Kasumi-1 (cell line): ENCODE results near the gene AKAP1.

Experiments used
- DNase-seq, 2 experiments: peaks; one replicate each; lab custom pipeline; 2025; lab: John Stamatoyannopoulos, UW

The AKAP1 gene

DNA sequence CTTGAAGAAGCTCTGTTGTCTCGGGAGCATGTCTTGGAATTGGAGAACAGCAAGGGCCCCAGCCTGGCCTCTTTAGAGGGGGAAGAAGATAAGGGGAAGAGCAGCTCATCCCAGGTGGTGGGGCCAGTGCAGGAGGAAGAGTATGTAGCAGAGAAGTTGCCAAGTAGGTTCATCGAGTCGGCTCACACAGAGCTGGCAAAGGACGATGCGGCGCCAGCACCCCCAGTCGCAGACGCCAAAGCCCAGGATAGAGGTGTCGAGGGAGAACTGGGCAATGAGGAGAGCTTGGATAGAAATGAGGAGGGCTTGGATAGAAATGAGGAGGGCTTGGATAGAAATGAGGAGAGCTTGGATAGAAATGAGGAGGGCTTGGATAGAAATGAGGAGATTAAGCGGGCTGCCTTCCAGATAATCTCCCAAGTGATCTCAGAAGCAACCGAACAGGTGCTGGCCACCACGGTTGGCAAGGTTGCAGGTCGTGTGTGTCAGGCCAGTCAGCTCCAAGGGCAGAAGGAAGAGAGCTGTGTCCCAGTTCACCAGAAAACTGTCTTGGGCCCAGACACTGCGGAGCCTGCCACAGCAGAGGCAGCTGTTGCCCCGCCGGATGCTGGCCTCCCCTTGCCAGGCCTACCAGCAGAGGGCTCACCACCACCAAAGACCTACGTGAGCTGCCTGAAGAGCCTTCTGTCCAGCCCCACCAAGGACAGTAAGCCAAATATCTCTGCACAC, 21.2 kb downstream of the AKAP1 start:
- peak in 1 of 2 experiments; percentile 7 for DNase-seq

DNA sequence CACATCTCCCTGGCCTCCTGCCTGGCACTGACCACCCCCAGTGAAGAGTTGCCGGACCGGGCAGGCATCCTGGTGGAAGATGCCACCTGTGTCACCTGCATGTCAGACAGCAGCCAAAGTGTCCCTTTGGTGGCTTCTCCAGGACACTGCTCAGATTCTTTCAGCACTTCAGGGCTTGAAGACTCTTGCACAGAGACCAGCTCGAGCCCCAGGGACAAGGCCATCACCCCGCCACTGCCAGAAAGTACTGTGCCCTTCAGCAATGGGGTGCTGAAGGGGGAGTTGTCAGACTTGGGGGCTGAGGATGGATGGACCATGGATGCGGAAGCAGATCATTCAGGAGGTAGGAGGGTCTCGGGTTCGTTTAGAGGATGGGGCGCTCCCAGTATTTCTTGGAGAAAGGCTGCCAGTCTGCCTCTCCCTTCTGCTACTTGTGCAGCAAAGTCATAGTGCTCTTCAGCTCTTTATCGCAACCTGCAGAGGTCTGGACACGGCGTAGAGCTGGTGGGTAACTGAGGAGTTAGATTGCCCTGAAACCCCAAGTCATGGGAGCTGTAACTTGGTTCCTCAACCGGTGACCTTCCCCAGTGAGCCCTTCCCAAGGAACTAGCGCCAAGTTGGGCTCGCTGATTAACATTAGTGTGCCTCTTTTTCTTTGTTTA, 21.9 kb downstream of the AKAP1 start:
- no peak for DNase-seq

DNA sequence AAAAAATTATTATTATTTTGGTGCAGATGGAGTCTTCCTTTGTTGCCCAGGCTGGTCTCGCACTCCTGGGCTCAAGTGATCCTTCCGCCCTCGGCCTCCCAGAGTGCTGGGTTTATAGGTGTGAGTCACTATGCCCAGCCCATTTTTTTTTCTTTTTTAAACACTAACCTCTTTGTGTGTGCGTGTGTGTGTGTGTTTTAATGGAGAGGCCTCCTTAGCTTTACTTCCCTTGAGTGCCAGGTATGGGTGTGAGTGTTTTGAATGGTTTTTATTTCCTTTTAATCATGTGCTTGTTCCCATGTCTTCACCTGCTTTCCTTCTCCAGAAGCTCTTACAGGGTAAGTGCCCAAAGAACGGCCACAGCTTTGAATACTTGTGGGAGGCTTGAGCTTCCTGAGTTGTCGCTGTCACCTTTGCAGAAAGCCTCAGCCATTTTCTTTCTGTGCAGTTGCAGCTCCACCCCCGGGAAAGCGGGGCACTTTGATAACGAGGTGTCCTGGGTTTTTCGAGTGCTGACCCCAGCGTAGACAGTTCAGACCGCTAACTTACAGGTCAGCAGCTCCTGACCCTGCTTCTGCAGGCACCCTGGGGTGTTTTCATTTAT, 22.6 kb downstream of the AKAP1 start:
- DNase-seq: no peak

DNA sequence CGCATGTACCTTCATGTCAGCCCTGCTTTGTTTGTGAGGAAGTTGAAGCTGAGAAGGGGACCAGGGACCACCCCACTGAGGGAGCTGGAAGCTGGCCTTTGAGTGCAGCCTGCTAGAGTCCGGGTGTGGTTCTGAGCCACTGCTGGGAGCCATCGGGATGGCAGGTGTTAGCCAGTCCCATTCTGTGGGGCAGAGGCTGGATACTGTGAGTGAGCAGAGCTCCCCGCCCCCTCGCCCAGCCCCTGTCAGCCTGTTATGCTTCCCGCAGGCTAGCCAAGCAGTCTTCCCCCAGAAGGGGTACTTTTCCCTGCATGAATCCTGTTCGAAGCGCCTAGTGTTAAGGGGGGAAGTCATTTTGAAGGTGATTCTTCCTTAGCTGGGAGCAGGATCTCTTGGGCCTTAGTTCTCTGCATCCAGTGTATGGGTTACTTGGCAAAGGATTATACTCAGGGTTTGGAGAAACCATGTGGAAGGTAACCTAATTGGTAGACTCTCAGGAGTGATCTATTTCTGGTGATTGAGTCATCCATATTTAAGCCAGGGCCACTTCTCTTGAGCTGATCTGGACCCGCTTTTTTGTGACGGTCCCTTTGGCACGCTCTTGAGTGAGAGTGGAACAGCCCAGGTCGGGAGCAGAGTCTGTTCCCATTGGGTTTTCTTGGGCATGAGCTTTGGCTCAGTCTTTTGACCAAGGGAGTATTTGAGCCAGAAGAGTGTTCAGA, 23.8 kb downstream of the AKAP1 start:
- DNase-seq: no peak

DNA sequence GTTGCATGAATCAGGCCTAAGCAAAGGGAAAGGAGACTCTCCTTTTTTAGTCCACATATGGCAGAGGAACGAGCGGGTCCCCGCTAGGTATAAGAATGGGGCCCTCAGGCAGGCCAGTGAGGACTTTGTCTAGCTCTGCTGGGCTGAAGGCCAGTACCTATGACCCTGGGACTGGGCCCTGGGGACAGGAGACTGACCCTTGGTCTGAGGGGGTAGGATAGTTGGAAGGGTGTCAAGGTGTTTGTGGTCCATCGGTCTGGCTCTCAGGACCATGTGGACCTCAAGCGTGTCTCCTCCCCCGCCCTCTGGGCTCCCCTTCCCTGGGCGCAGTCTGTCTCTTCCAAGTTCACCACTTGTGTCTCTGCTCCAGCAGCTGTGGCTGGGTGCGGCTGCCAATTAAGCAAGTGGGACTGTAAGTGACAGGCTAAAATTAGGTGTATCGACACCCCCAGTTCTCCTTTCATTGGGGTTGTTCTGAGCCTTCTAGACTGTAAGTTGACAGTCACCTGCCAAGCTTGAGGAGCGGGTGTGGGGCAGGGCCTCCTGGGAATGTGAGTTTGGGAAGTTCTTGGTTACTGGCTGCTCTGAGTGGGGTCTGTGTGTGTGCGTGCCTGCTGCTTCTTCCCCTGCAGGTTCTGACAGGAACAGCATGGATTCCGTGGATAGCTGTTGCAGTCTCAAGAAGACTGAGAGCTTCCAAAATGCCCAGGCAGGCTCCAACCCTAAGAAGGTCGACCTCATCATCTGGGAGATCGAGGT, 24.5 kb downstream of the AKAP1 start:
- DNase-seq: no peak

DNA sequence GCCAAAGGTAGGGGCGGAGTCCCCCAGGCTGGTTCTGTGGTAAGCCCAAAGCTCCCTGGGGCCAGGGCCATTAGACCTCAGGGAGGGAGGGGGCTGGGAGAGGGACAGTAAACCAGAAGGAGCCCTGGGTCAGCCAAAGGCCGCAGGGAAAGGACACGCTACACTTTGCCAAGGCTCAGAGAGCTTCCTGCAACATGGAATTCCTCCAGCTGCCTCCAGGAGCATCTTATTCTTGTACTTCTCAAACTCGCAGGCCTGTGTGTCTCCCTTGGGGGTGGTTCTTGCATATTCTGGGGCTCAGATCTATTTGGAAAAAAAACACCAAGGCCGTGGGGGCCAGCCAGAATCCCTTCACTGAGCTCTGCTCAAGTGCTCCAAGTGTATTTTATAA, 25.1 kb downstream of the AKAP1 start:
- no peak for DNase-seq

DNA sequence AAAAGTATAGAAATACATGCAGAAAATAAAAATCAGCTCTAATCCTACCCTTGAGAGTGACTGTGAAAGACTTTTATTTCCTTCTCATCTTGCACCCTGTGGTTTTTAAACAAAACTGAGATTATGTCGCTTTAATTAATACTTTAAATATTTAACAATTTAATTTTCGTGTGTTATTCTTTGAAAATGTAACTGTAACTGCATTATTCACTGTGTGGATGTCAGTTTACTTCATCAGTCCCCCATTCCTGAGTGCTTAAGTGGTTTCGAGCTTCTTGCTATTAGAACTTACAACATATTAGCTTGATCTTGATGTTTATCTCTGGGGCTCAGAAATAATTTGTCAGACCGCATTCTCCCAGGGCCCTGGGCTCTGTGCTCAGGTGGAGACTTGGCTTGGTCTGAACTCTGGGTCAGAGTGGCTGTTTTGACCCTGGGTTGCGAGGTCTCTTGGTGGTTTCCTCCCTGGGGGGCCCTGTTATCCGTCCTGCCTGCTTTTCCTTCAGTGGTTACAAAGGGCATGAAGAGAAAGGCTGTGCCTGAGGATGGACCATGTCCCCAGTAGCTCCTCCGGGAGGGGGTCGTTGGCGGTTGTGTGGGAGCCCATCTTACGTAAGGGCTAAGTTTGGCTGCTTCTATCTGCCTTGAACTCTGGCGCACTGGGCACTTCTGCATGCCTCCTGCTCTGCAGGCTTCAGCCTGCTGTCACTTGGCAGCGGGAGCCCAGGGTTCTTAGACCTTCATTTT, 25.7 kb downstream of the AKAP1 start:
- no peak for DNase-seq

DNA sequence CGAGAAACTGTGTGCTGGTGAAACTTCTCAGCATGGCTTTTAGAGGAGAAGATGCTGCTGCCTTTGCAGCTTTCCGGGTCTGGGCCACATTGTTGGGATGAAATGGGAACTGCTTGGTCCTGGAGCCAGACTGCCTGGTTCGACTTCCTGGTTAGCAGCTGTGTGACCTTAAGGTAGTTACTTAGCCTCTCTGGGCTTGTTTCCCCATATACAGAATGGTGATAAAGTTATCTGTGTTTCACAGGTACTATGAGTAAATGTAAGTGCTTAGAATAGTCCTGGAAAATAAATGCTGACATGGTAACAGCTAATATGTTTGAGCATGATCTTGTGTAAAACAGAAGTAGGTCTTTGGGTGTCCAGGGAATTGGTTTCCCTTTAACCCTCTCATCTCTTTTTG, 26.3 kb downstream of the AKAP1 start:
- no peak for DNase-seq

DNA sequence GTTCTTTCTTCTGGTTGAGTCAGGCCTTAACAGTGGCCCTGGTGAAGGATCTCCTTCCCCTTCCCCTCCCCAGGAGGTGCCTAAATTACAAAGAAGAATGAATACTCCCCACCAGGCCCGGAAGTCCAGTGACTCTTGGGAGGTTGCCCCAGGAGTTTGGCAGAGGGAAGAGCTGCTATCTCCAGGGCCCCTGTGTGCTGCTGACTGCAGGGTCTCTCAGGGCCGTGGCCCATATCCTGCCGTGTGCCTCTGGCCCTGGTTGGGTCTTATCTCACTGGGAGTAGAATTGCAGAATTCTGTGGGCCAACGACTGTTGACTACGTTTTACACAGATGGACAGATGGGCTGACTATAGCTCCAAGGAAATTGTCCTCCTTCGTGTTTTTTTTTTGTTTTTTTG, 28.0 kb downstream of the AKAP1 start:
- DNase-seq: no peak

DNA sequence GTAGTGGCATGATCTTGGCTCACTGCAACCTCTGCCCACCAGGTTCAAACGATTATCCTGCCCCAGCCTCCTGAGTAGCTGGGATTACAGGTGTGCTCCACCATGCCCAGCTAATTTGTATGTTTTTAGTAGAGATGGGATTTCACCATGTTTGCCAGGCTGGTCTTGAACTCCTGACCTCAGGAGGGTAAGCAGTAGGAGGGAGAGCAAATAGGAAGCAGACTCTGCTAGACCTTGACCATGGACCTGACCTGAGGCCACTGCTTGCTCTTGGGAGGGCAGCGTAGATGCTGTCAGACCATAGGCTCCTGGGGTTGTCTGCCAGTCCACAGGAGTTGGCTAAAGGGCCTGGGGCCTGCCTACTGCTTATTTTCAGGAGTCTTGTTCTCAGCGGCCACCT, 28.6 kb downstream of the AKAP1 start:
- no peak for DNase-seq

DNA sequence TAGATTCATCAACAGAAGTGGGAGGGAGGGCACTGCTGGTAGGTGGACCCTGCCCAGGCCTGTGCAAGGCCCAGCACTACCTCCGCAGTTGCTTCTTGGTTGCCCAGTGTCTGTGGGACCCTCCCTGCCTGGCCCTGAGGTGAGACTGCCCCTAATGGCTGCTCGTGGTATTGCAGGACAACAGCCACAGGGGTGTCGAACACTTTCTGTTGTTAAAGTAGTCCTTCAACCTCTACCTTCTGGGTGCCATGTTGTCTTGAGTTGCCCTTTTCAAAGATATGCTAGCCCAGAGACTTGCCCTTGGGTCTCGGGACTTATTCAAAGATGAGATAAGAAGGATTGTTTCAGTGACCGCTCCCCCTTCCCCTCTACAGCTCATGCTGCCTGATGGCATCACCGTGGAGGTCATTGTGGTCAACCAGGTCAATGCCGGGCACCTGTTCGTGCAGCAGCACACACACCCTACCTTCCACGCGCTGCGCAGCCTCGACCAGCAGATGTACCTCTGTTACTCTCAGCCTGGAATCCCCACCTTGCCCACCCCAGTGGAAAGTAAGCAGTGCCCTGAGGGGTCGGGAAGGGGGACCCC, 29.1 kb downstream of the AKAP1 start:
- peak; percentile 8 to 13 for DNase-seq

DNA sequence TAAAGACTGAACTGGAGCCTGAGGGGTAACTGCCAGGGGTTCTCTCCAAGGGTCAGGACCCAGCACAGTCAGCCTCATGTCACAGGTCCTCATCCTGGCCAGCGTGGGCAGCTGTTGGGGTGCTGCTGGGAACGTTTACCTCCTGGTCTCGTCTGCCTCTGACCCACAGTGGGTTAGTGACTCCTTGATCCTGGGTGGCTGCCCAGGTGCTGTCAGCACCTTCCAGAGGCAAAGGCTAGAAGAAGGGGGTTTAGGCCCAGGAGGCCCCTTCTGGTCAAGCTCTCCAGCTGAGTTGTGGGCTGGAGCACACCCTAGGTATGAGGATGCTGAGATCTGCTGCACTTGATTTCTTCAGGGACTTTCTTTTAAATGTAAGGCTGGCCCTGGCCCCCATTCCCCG, 30.3 kb downstream of the AKAP1 start:
- no peak for DNase-seq

DNA sequence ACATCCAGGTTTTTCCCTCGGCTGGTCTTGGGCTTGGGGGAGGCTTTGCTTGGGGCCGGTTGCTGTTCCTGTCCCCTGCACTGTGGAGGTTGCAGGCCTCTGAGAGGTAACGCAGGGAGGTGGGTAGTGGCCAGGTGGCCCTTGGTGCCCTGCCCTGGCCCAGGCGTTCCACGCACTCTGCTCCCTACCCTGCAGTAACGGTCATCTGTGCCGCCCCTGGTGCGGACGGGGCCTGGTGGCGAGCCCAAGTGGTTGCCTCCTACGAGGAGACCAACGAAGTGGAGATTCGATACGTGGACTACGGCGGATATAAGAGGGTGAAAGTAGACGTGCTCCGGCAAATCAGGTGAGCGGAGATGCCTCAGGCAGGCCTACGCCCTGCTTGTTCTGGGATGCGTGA, 30.9 kb downstream of the AKAP1 start:
- DNase-seq: no peak

DNA sequence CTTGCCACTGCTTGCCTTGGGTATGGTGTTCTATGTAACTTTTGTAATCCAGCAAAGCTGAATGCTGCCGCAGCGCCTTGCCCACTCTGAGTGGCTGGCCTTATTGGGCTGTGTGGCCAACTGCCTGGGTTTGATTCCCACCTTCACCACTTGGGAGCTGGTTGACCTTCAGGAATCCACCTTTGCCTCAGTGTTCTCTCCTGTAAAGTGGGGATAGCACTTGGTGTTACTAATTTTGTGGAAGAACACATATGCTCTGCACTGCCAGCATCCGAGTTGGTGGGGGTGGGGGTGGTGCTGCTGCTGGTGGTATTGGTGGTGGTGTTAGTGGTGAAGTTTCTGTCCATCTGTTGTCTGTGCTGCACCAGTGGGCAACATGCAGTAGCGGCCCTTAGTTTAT, 32.8 kb downstream of the AKAP1 start:
- DNase-seq: no peak

DNA sequence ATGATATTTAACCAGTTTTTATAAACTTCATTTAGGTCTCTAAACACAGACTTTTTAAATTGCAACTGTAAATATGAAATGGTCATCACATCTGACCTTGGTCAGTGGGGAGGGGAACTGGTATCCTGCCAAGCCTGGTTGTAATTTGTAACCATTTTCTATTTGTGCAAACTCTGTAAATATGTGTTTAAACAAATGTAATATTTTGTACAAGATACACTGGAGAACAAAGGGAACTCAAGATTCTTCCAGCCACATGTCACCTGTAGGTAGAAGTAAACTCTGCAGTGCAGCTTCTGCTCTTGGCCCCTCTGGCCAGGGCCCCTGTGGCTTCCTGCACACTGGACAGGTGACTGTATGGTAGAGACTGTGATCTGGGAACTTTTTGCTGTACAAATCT, 35.8 kb downstream of the AKAP1 start:
- no peak for DNase-seq

DNA sequence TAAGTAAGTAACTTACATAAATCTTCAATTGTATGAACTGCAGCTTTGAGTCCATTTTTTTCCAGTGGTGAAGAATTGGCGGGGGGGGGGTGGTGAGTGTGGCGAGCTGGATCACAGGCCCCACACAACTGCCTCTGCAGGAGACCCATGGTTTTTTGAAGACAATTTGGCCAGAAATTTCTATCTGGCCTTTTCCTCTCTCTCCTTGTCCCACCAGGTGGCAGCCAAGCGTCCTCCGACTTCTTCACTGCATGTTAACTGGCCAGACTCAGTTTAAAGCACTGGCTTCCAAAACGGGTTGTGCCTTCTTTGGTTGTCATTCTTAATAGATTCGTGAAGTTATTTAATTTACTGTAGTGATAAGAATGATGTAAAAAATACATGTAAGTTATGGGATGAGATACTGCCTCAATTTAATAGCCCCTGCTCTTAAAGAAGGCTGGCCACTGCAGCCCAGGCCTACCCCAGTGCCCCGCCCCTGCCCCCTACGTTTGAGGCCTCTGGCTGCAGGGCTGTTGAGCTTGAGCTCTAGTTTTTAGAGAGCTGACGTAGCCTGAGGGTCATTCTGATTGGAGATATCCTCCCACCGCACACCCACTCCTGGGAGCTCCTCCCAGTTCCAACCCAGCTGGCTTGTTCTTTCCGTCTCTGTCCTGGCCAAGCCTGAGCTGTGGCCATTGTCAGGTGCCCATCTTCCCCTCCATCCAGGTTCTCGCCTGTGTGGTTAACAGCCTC, 36.4 kb downstream of the AKAP1 start:
- peak in 1 of 2 experiments; percentile 52 for DNase-seq

DNA sequence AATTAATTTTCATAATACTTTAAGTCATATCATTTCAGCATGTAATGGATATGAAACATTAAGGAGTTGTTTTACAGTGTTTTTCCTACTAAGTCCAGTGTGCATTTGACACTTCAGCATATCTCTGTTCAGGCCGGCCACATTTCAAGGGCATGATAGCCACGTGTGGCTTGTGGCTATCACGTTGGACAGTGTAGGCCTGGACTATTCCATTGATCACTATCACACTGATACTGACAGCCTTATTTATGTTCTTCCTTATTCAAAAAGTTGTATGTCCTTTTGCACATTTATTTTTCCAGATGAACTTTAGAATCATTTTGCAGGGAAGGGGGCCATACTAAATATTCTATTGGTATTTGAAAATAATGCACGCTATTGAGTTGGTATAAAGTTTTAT, 39.0 kb downstream of the AKAP1 start:
- no peak for DNase-seq

DNA sequence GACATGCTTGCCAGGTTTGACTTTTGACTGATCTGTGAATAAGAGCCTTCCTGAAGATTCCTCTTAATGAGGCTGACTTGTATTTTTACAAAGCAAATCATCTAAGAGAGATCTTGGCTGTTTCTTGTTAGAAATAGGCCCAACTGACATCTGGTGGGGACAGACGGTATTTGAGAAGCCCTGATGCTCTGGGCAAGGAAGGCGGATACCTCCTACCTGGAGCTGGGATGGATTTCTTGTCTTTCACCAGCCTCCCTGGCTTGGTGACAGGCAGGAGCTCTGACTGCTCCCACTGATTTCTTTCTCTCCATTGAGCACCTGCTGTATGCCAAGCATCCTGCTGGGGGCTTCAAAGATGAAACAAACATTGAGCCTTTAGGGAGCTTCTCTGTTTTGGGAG, 40.4 kb downstream of the AKAP1 start:
- DNase-seq: no peak

DNA sequence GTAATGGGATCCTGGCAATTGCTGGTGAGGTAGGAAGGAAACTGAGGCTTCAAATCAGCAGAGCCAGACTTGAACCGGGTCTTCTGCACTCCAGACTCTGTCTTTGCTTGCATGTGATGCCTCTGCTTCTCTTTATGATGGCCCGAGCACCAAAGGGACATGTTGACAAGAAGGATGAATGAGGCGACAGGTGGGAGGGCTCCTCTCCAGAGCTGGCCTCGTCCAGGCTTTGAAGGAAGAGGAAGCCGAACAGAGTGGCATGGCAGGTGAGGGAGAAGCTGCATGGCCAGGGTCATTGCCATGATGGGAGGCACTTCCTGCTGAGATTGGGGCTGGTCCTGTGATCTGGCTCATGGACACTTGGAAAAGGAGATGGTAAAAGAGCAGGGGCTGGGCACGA, 40.8 kb downstream of the AKAP1 start:
- DNase-seq: no peak
